ENCODE measurements around the gene RASSF5.

RASSF5 gene

GRCh38 chr1:206486995-206487788 lies 20.1 kb upstream of the RASSF5 start:
- Histone ChIP-seq H3K4me1 (ENCODE audit: insufficient read depth, poor library complexity, severe bottlenecking) (peaks cover 3% of the 10 kb centered on the region), H3K36me3 (ENCODE audit: low read depth) (no peaks in the 10 kb centered on the region), H3K27ac (ENCODE audit: poor library complexity, severe bottlenecking) (no peak overlapping the region), H3K4me3 (ENCODE audit: severe bottlenecking) (no peak overlapping the region), H3K27me3 (ENCODE audit: insufficient read depth, poor library complexity, severe bottlenecking) (no peaks in the 10 kb centered on the region), H3K9me3 (ENCODE audit: severe bottlenecking) (no peaks in the 10 kb centered on the region)
- ATAC-seq (ENCODE audit: low read depth) (no peak), DNase-seq (ENCODE audit: low spot score) (no peak)
- no peak for TF ChIP-seq CTCF (IDR thresholded peaks at IDR 0.05; ENCODE audit: poor library complexity, severe bottlenecking)

- no peak overlapping the region for H3K27ac ChIP-seq (ENCODE audit: poor library complexity, severe bottlenecking)
- H3K4me3 ChIP-seq (ENCODE audit: severe bottlenecking), result no peak overlapping the region
- no peaks in the 10 kb centered on the region for H3K4me1 ChIP-seq (ENCODE audit: insufficient read depth, poor library complexity, severe bottlenecking)
- no peaks in the 10 kb centered on the region for H3K9me3 ChIP-seq (ENCODE audit: severe bottlenecking)
- no peak for TF ChIP-seq CTCF (IDR thresholded peaks at IDR 0.05; ENCODE audit: poor library complexity, severe bottlenecking)
- DNase-seq (ENCODE audit: low spot score), result no peak
- H3K36me3 ChIP-seq (ENCODE audit: low read depth), result no peaks in the 10 kb centered on the region
- no peaks in the 10 kb centered on the region for H3K27me3 ChIP-seq (ENCODE audit: insufficient read depth, poor library complexity, severe bottlenecking)
- ATAC-seq (ENCODE audit: low read depth), result no peak
Measured at GRCh38 chr1:206487970-206488369, 19.4 kb upstream of the RASSF5 start.

- Histone ChIP-seq H3K27me3 (ENCODE audit: insufficient read depth, poor library complexity, severe bottlenecking) (no peaks in the 10 kb centered on the region), H3K4me1 (ENCODE audit: insufficient read depth, poor library complexity, severe bottlenecking) (no peaks in the 10 kb centered on the region), H3K27ac (ENCODE audit: poor library complexity, severe bottlenecking) (no peak overlapping the region), H3K4me3 (ENCODE audit: severe bottlenecking) (no peak overlapping the region), H3K36me3 (ENCODE audit: low read depth) (no peaks in the 10 kb centered on the region), H3K9me3 (ENCODE audit: severe bottlenecking) (no peaks in the 10 kb centered on the region)
- TF ChIP-seq CTCF (IDR thresholded peaks at IDR 0.05; ENCODE audit: poor library complexity, severe bottlenecking), result no peak
- DNase-seq (ENCODE audit: low spot score) (no peak), ATAC-seq (ENCODE audit: low read depth) (no peak)
Measured at GRCh38 chr1:206488466-206488865, 18.9 kb upstream of the RASSF5 start.

- no peaks in the 10 kb centered on the region for H3K4me1 ChIP-seq (ENCODE audit: insufficient read depth, poor library complexity, severe bottlenecking)
- no peak for DNase-seq (ENCODE audit: low spot score)
- no peak overlapping the region for H3K27ac ChIP-seq (ENCODE audit: poor library complexity, severe bottlenecking)
- TF ChIP-seq CTCF (IDR thresholded peaks at IDR 0.05; ENCODE audit: poor library complexity, severe bottlenecking), result peak; percentile 96
- peak; percentile 82 for ATAC-seq (ENCODE audit: low read depth)
- no peaks in the 10 kb centered on the region for H3K36me3 ChIP-seq (ENCODE audit: low read depth)
- H3K27me3 ChIP-seq (ENCODE audit: insufficient read depth, poor library complexity, severe bottlenecking), result no peaks in the 10 kb centered on the region
- no peak overlapping the region for H3K4me3 ChIP-seq (ENCODE audit: severe bottlenecking)
- no peaks in the 10 kb centered on the region for H3K9me3 ChIP-seq (ENCODE audit: severe bottlenecking)
Measured at GRCh38 chr1:206489980-206490770, 17.2 kb upstream of the RASSF5 start.
